SH-SY5Y (cell line): ENCODE results near the gene RPAIN.

Experiments used
- GATA2 ChIP-seq: IDR thresholded peaks from 2 replicates; pipeline ENCODE4 v1.6.1; 2011; ENCODE audit warnings: mild to moderate bottlenecking, low read depth, low read length
- GATA3 ChIP-seq: IDR thresholded peaks from 2 replicates; pipeline ENCODE4 v1.6.1; 2011; ENCODE audit warnings: low read depth, mild to moderate bottlenecking, low read length, moderate library complexity

DNA sequence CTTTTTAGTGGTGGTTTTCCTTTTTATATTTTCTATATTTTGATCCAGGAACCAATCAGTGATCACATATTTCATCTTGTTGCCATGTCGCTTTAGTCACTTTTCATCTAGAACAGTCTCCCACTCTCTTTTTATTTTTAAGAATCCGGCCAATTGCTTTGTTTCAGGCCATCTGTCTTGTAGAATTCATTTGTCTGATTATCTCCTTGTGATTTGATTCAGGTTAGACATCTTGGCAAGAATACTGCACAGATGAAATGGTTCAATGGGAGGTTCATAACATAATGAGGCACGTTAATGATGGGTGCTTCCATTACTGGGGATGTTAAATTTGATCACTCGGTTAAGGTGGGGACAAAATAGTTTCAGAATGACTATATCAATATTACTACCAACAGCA lies 49.6 kb upstream of the RPAIN start:
- no peak for TF ChIP-seq GATA2
- TF ChIP-seq GATA3: no peak
